H1 (cell line): ENCODE data around the gene TCHP. TPM values are rescaled to one million over a fixed set of nuclear protein-coding genes. Genes with fewer than 3 reads are reported as not detected.

ENCODE experiments used
- CTCF ChIA-PET: fragments of 300-600 bp; sonication (Branson Sonifier 250); formaldehyde crosslinking; loops from one replicate; lab custom pipeline; 2021; ENCODE audit not compliant: partially characterized antibody; lab: Charles Lee
- POLR2A ChIA-PET: fragments of 300-600 bp; sonication (Branson Sonifier 250); formaldehyde crosslinking; loops from one replicate; lab custom pipeline; 2021; ENCODE audit warnings: inconsistent platforms; ENCODE audit not compliant: partially characterized antibody; lab: Charles Lee
- DNase-seq, 2 experiments: peaks; one replicate each; pipeline versions ENCODE4 v3.0.0 to v3.0.0-alpha.2; 2010 to 2022; ENCODE audit warnings: low spot score in 2 of 2, low read depth in 1 of 2, mixed read lengths in 1 of 2
- FAIRE-seq: peaks from 2 replicates; lab custom pipeline; 2011; peaks lifted over from hg19 to GRCh38; lab: Jason Lieb, UNC
- H2AFZ ChIP-seq: 2 replicates; pipeline ENCODE4 v1.8.1; 2012; ENCODE audit warnings: low read length, inconsistent platforms
- H2AK5ac ChIP-seq: 2 replicates; pipeline ENCODE4 v1.6.1; 2013; ENCODE audit warnings: low read depth, low read length
- H2BK120ac ChIP-seq: replicated peaks from 2 replicates; pipeline ENCODE3; 2013; ENCODE audit warnings: low read depth, low read length, inconsistent platforms
- H2BK12ac ChIP-seq: 2 replicates; pipeline ENCODE4 v1.6.1; 2013; ENCODE audit warnings: low read depth, low read length
- H2BK15ac ChIP-seq: 2 replicates; pipeline ENCODE4 v1.6.1; 2013; ENCODE audit warnings: low read length
- H2BK20ac ChIP-seq: 2 replicates; pipeline ENCODE4 v1.6.1; 2013; ENCODE audit warnings: low read length
- H2BK5ac ChIP-seq: 2 replicates; pipeline ENCODE4 v1.6.1; 2013; ENCODE audit warnings: low read depth, low read length
- H3K14ac ChIP-seq: 2 replicates; pipeline ENCODE4 v1.6.1; 2013; ENCODE audit warnings: inconsistent platforms; ENCODE audit not compliant: insufficient read length
- H3K18ac ChIP-seq: 2 replicates; pipeline ENCODE4 v1.6.1; 2013; ENCODE audit warnings: low read length; ENCODE audit errors: extremely low read depth
- H3K23ac ChIP-seq: 2 replicates; pipeline ENCODE4 v1.6.1; 2013; ENCODE audit warnings: inconsistent platforms; ENCODE audit not compliant: insufficient read length
- H3K23me2 ChIP-seq: 2 replicates; pipeline ENCODE4 v1.6.1; 2013; ENCODE audit warnings: low read depth, low read length
- H3K27ac ChIP-seq: 2 replicates; pipeline ENCODE4 v1.6.1; 2011; ENCODE audit warnings: low read depth, low read length, inconsistent platforms
- H3K27me3 ChIP-seq, 4 experiments: replicated peaks in 1 of 4; 1 replicate in 1 of 4; 2 replicates in 3 of 4; pipeline versions ENCODE4 v1.6.1 to v1.8.1; 2011 to 2013; ENCODE audit warnings: low read length in 3 of 4, mild to moderate bottlenecking in 3 of 4, inconsistent platforms in 2 of 4, mixed read lengths in 2 of 4, moderate library complexity in 1 of 4; ENCODE audit not compliant: control insufficient read depth in 3 of 4, insufficient read depth in 3 of 4; ENCODE audit errors: extremely low read depth in 1 of 4
- H3K36me3 ChIP-seq, 4 experiments: 2 replicates each; pipeline versions ENCODE4 v1.6.1 to v1.8.1; 2011 to 2013; ENCODE audit warnings: mild to moderate bottlenecking in 4 of 4, low read length in 3 of 4, moderate library complexity in 2 of 4, control low read depth in 1 of 4, inconsistent platforms in 1 of 4; ENCODE audit not compliant: insufficient read depth in 4 of 4, control insufficient read depth in 2 of 4
- H3K4ac ChIP-seq: replicated peaks from 2 replicates; pipeline ENCODE3; 2013; ENCODE audit warnings: low read length, low read depth, mixed read lengths, inconsistent platforms; ENCODE audit not compliant: insufficient read length
- H3K4me1 ChIP-seq, 4 experiments: replicated peaks in 1 of 4; 1 replicate in 1 of 4; 2 replicates in 3 of 4; pipeline versions ENCODE4 v1.6.1 to v1.8.1; 2011 to 2013; ENCODE audit warnings: low read length in 3 of 4, inconsistent platforms in 2 of 4, mixed read lengths in 1 of 4; ENCODE audit not compliant: insufficient read depth in 4 of 4, control insufficient read depth in 3 of 4
- H3K4me2 ChIP-seq, 2 experiments: 2 replicates each; pipeline versions ENCODE4 v1.6.1 to v1.8.1; 2011 to 2013; ENCODE audit warnings: low read depth in 2 of 2, low read length in 2 of 2, control low read depth in 1 of 2, inconsistent platforms in 1 of 2, mild to moderate bottlenecking in 1 of 2; ENCODE audit not compliant: insufficient read depth in 1 of 2
- H3K4me3 ChIP-seq, 4 experiments: fragments of 200-600, 300-600 bp in 1 of 4; sonication (generic), shearing (Covaris generic), sonication (Bioruptor Twin) in 1 of 4; 2 replicates each; pipeline versions ENCODE4 v1.5.1 to v1.8.1; 2011 to 2016; ENCODE audit warnings: low read length in 4 of 4, low read depth in 3 of 4, control low read depth in 2 of 4, inconsistent platforms in 2 of 4, mild to moderate bottlenecking in 2 of 4, mixed read lengths in 1 of 4, moderate library complexity in 1 of 4; ENCODE audit not compliant: insufficient read depth in 2 of 4; ENCODE audit errors: extremely low read depth in 1 of 4
- H3K56ac ChIP-seq: replicated peaks from 2 replicates; pipeline ENCODE3; 2013; ENCODE audit warnings: low read depth, mild to moderate bottlenecking, mixed read lengths, low read length, inconsistent platforms; ENCODE audit not compliant: insufficient read length
- H3K79me1 ChIP-seq: 2 replicates; pipeline ENCODE4 v1.6.1; 2013; ENCODE audit warnings: low read depth, low read length, control low read depth
- H3K79me2 ChIP-seq, 2 experiments: 2 replicates each; pipeline versions ENCODE4 v1.6.1 to v1.8.1; 2012 to 2013; ENCODE audit warnings: low read length in 2 of 2, mild to moderate bottlenecking in 2 of 2, inconsistent platforms in 1 of 2; ENCODE audit not compliant: insufficient read depth in 2 of 2, control insufficient read depth in 1 of 2
- H3K9ac ChIP-seq, 4 experiments: replicated peaks in 1 of 4; 1 replicate in 1 of 4; 2 replicates in 3 of 4; pipeline versions ENCODE4 v1.6.1 to v1.8.1; 2011 to 2013; ENCODE audit warnings: low read depth in 3 of 4, low read length in 3 of 4, control low read depth in 2 of 4, mild to moderate bottlenecking in 2 of 4, moderate library complexity in 2 of 4, inconsistent platforms in 1 of 4; ENCODE audit errors: extremely low read depth in 1 of 4
- H3K9me3 ChIP-seq, 2 experiments: 2 replicates each; pipeline versions ENCODE4 v1.6.1 to v1.8.1; 2012 to 2013; ENCODE audit warnings: mild to moderate bottlenecking in 2 of 2, moderate library complexity in 2 of 2, control low read depth in 1 of 2, inconsistent platforms in 1 of 2, low read depth in 1 of 2, low read length in 1 of 2, mixed read lengths in 1 of 2; ENCODE audit not compliant: insufficient read depth in 2 of 2
- H4K20me1 ChIP-seq, 2 experiments: replicated peaks in 1 of 2; 2 replicates each; pipeline versions ENCODE3 to v1.8.1; 2011 to 2013; ENCODE audit warnings: inconsistent platforms in 2 of 2, low read length in 2 of 2, mild to moderate bottlenecking in 1 of 2; ENCODE audit not compliant: insufficient read depth in 2 of 2, control insufficient read depth in 1 of 2
- H4K5ac ChIP-seq: 2 replicates; pipeline ENCODE4 v1.6.1; 2013; ENCODE audit warnings: low read length, low read depth, mixed read lengths, inconsistent platforms; ENCODE audit not compliant: insufficient read length
- H4K8ac ChIP-seq: 2 replicates; pipeline ENCODE4 v1.8.0; 2013; ENCODE audit warnings: mild to moderate bottlenecking, moderate library complexity, low read length, inconsistent platforms; ENCODE audit not compliant: insufficient read depth; ENCODE audit errors: extremely low read depth
- H4K91ac ChIP-seq: replicated peaks from 2 replicates; pipeline ENCODE3; 2013; ENCODE audit warnings: low read length, mixed read lengths, inconsistent platforms; ENCODE audit not compliant: insufficient read length
- ATF2 ChIP-seq: IDR thresholded peaks from 2 replicates; pipeline ENCODE4 v1.6.1; 2012; ENCODE audit warnings: low read length, inconsistent platforms
- CBX5 ChIP-seq: fragments of 300-800, 300-1000 bp; sonication (generic); IDR thresholded peaks from 2 replicates; pipeline ENCODE4 v1.7.1; 2016; ENCODE audit warnings: antibody characterized with exemption, low read length, low read depth
- GABPA ChIP-seq: IDR thresholded peaks from 2 replicates; pipeline ENCODE4 v1.6.1; 2011; ENCODE audit warnings: mild to moderate bottlenecking, low read length, moderate library complexity, borderline replicate concordance; ENCODE audit not compliant: insufficient read depth
- HDAC6 ChIP-seq: IDR thresholded peaks from one replicate; pipeline ENCODE4 v1.7.1; 2012; ENCODE audit warnings: low read depth, mild to moderate bottlenecking, inconsistent platforms, low read length, moderate library complexity
- POU5F1 ChIP-seq: IDR thresholded peaks from 2 replicates; pipeline ENCODE4 v1.6.1; 2011; ENCODE audit warnings: low read depth, mild to moderate bottlenecking, low read length, moderate library complexity
- RAD21 ChIP-seq, 2 experiments: IDR thresholded peaks in 1 of 2; conservative IDR thresholded peaks in 1 of 2; 2 replicates each; pipeline ENCODE4 v1.6.1; 2011; ENCODE audit warnings: low read depth in 2 of 2, low read length in 2 of 2, improper control_type of control experiment in 1 of 2, inconsistent platforms in 1 of 2, mild to moderate bottlenecking in 1 of 2, moderate library complexity in 1 of 2
- RBBP5 ChIP-seq: IDR thresholded peaks from 2 replicates; pipeline ENCODE4 v1.7.1; 2012; ENCODE audit warnings: low read depth, mild to moderate bottlenecking, inconsistent platforms, low read length, moderate library complexity, borderline replicate concordance
- RFX5 ChIP-seq: IDR thresholded peaks from 2 replicates; pipeline ENCODE4 v1.6.1; 2011; ENCODE audit warnings: low read depth, low read length, improper control_type of control experiment, borderline replicate concordance
- RXRA ChIP-seq: IDR thresholded peaks from 2 replicates; pipeline ENCODE4 v1.6.1; 2011; ENCODE audit warnings: low read depth, mild to moderate bottlenecking, low read length, moderate library complexity; ENCODE audit not compliant: insufficient read depth
- SP1 ChIP-seq: IDR thresholded peaks from 2 replicates; pipeline ENCODE4 v1.6.1; 2011; ENCODE audit warnings: low read depth, low read length
- SRF ChIP-seq: IDR thresholded peaks from 2 replicates; pipeline ENCODE4 v1.6.1; 2011; ENCODE audit warnings: mild to moderate bottlenecking, low read depth, low read length, moderate library complexity
- TBP ChIP-seq: IDR thresholded peaks from 2 replicates; pipeline ENCODE4 v1.6.1; 2011; ENCODE audit warnings: low read depth, low read length, improper control_type of control experiment
- WGBS, 2 experiments: shearing (Covaris generic) in 1 of 2; methylation state at CpG; one replicate each; pipeline versions ENCODE4 v1.1.6 to v1.1.7; 2013 to 2015; ENCODE audit warnings: low lambda C conversion rate in 2 of 2, mixed read lengths in 2 of 2, inconsistent platforms in 1 of 2, low coverage in 1 of 2, missing lambda C conversion rate in 1 of 2; ENCODE audit not compliant: insufficient replicate concordance in 2 of 2, insufficient coverage in 1 of 2, insufficient read length in 1 of 2; ENCODE audit errors: extremely low coverage in 1 of 2, missing lambda C conversion rate in 1 of 2; 5-methylcytosine and 5-hydroxymethylcytosine counted together
- polyA plus RNA-seq, 7 experiments: library from polyadenylated mRNA; depleted of rRNA in 3 of 7; stranded (reverse) in 5 of 7; unstranded in 2 of 7; fragments of >200 nt in 5 of 7; fragments of 200-250 nt in 2 of 7; gene quantifications; 1 replicate in 5 of 7; 2 replicates in 1 of 7; 4 replicates in 1 of 7; pipeline versions ENCODE4 v1.2.1 to v1.2.3, GENCODE V29; 2011 to 2013; ENCODE audit warnings: missing spikeins in 2 of 7, mixed read lengths in 2 of 7
- total RNA-seq: library from RNA; stranded (reverse); fragmentation: NEBNext Ultra II Directional; extraction: Animal tissue kit (Norgen Biotek cat#: 25700); gene quantifications from 2 replicates; pipeline ENCODE4 v1.2.1, GENCODE V29; 2021

TCHP gene
- total and polyA plus RNA-seq, 2 of the 8 experiments (the other 6 are each of a cell fraction or from before 2014, with no cell fraction given) = 2.8 to 4.5 TPM

GRCh38 chr12:109947521-109947920 lies 47.4 kb downstream of the TCHP start:
- H2BK15ac ChIP-seq = no peak overlapping the region
- ChIA-PET POLR2A (interaction anchor here (1.5 kb wide), 1 partner anchor 17 kb away, joined by 3 read pairs; no protein-coding TSS in a partner anchor), CTCF (interaction anchor here (1.2 to 1.3 kb wide), 2 partner anchors 43 to 484 kb away, joined by 3 to 4 read pairs; no protein-coding TSS in a partner anchor)
- no peaks in the 10 kb centered on the region for H3K23me2 ChIP-seq
- no peaks in the 10 kb centered on the region for H3K9me3 ChIP-seq
- no peak overlapping the region for H3K18ac ChIP-seq
- no peak overlapping the region for H4K5ac ChIP-seq
- peaks cover 0 to 14% (median 6%) of the 10 kb centered on the region in 4 experiments; a peak in 4 of 8 replicates for H3K36me3 ChIP-seq
- no peak for DNase-seq
- no peak overlapping the region for H3K23ac ChIP-seq
- no peak overlapping the region for H3K27ac ChIP-seq
- no peaks in the 10 kb centered on the region for H4K20me1 ChIP-seq
- H3K4me3 ChIP-seq = no peak overlapping the region
- no peak overlapping the region for H2BK120ac ChIP-seq
- H2AK5ac ChIP-seq = no peak overlapping the region
- H4K91ac ChIP-seq = no peak overlapping the region
- no peak overlapping the region for H3K14ac ChIP-seq
- H2BK20ac ChIP-seq = no peak overlapping the region
- no peak for FAIRE-seq
- H3K79me1 ChIP-seq = no peaks in the 10 kb centered on the region
- H2BK12ac ChIP-seq = no peak overlapping the region
- H3K56ac ChIP-seq = no peak overlapping the region
- H2BK5ac ChIP-seq = no peak overlapping the region
- no peak overlapping the region for H3K4me2 ChIP-seq
- no peak overlapping the region for H3K4ac ChIP-seq
- H3K27me3 ChIP-seq = no peaks in the 10 kb centered on the region
- H3K79me2 ChIP-seq = no peaks in the 10 kb centered on the region
- no peak overlapping the region for H4K8ac ChIP-seq
- no peak overlapping the region for H2AFZ ChIP-seq
- peaks cover 7 to 13% (median 10%) of the 10 kb centered on the region in 4 experiments for H3K4me1 ChIP-seq
- no peak overlapping the region for H3K9ac ChIP-seq
- WGBS, 2 experiments = 97% methylated on average over 3 of the region's 3 CpGs; no CpG with 5 or more reads in 1 of the 2 experiments
- TF ChIP-seq HDAC6 (no peak), ATF2 (no peak), POU5F1 (no peak), TBP (no peak), RXRA (no peak), SP1 (no peak), SRF (no peak), GABPA (no peak), RFX5 (no peak), RBBP5 (no peak), CBX5 (no peak), RAD21 (IDR thresholded peaks at IDR 0.05 in 1 of 2, conservative IDR thresholded peaks at IDR 0.05 in 1 of 2; ENCODE audit: low read depth in 2 of 2, low read length in 2 of 2) (no peak)
